Spinal cord (tissue), 10 donors: ENCODE measurements around the gene MSI2. TPM values are rescaled to one million over a fixed set of nuclear protein-coding genes. Genes with fewer than 3 reads are reported as not detected.

Experiments
- DNase-seq, 6 donors: peaks; one replicate each; pipeline versions ENCODE4 v3.0.0 to v3.0.0-alpha.2; 2013 to 2015; ENCODE audit warnings: low spot score in 6 of 6, low read depth in 4 of 6
- H3K27ac ChIP-seq: one replicate; pipeline ENCODE4 v1.5.1; 2013; ENCODE audit warnings: low read depth, low read length, control low read depth
- H3K27me3 ChIP-seq: one replicate; pipeline ENCODE4 v1.6.1; 2013; ENCODE audit warnings: low read length; ENCODE audit not compliant: control insufficient read depth, insufficient read depth
- H3K36me3 ChIP-seq: one replicate; pipeline ENCODE4 v1.6.1; 2013; ENCODE audit warnings: low read length; ENCODE audit not compliant: control insufficient read depth, insufficient read depth
- H3K4me1 ChIP-seq: one replicate; pipeline ENCODE4 v1.6.1; 2013; ENCODE audit warnings: low read length; ENCODE audit not compliant: control insufficient read depth, insufficient read depth
- H3K4me3 ChIP-seq: one replicate; pipeline ENCODE4 v1.5.1; 2013; ENCODE audit warnings: low read depth, low read length, control low read depth
- H3K9me3 ChIP-seq: one replicate; pipeline ENCODE4 v1.6.1; 2013; ENCODE audit warnings: low read length; ENCODE audit not compliant: control insufficient read depth, insufficient read depth
- WGBS: methylation state at CpG from one replicate; pipeline ENCODE4 v1.1.5; 2013; ENCODE audit warnings: missing lambda C conversion rate; ENCODE audit not compliant: insufficient coverage; 5-methylcytosine and 5-hydroxymethylcytosine counted together
- polyA plus RNA-seq, 2 donors: library from polyadenylated mRNA; unstranded; fragments of 120-200 nt; gene quantifications; one replicate each; pipeline ENCODE4 v1.2.1, GENCODE V29; 2013; ENCODE audit not compliant: insufficient read length in 2 of 2
- total RNA-seq, 2 donors: library from RNA; depleted of rRNA in 1 of 2; stranded (reverse); fragments of 120-200 nt in 1 of 2; fragments of >200 nt in 1 of 2; gene quantifications; one replicate each; pipeline versions ENCODE4 v1.2.3 to v1.2.4, GENCODE V29; 2013 to 2014
- donor health status: healthy.

Gene MSI2
- total and polyA plus RNA-seq, 4 donors, result 92.8 to 167 (median 109) TPM

GRCh38 chr17:57240648-57241047 lies 15.7 kb upstream of the MSI2 start:
- no peak overlapping the region for H3K27ac ChIP-seq
- H3K9me3 ChIP-seq, result no peaks in the 10 kb centered on the region
- DNase-seq, result no peak
- peaks cover 17% of the 10 kb centered on the region for H3K4me1 ChIP-seq
- H3K36me3 ChIP-seq, result no peaks in the 10 kb centered on the region
- no CpG with 5 or more reads among the region's 3 CpGs for WGBS
- no peaks in the 10 kb centered on the region for H3K27me3 ChIP-seq
- H3K4me3 ChIP-seq, result no peak overlapping the region

GRCh38 chr17:57242148-57242547 lies 14.2 kb upstream of the MSI2 start:
- WGBS, result 41% methylated on average over 4 of the region's 7 CpGs
- Histone ChIP-seq H3K27me3 (no peaks in the 10 kb centered on the region), H3K4me1 (peaks cover 17% of the 10 kb centered on the region), H3K36me3 (no peaks in the 10 kb centered on the region), H3K9me3 (no peaks in the 10 kb centered on the region), H3K27ac (no peak overlapping the region), H3K4me3 (no peak overlapping the region)
- DNase-seq, result peak in 2 of 6 donors; percentile 52 to 84

- Histone ChIP-seq H3K4me1 (peaks cover 17% of the 10 kb centered on the region), H3K27ac (no peak overlapping the region), H3K4me3 (no peak overlapping the region), H3K27me3 (no peaks in the 10 kb centered on the region), H3K36me3 (no peaks in the 10 kb centered on the region), H3K9me3 (no peaks in the 10 kb centered on the region)
- 42% methylated on average over 13 of the region's 13 CpGs for WGBS
- peak in 2 of 6 donors; percentile 44 to 58 for DNase-seq
These were observed 13.1 kb upstream of the MSI2 start for GRCh38 chr17:57243171-57243622.

GRCh38 chr17:57245786-57246185 lies 10.5 kb upstream of the MSI2 start:
- peaks cover 17% of the 10 kb centered on the region for H3K4me1 ChIP-seq
- H3K4me3 ChIP-seq, result no peak overlapping the region
- H3K27ac ChIP-seq, result no peak overlapping the region
- DNase-seq, result no peak
- no peaks in the 10 kb centered on the region for H3K27me3 ChIP-seq
- no peaks in the 10 kb centered on the region for H3K9me3 ChIP-seq
- H3K36me3 ChIP-seq, result no peaks in the 10 kb centered on the region
- no CpG with 5 or more reads among the region's 10 CpGs for WGBS

GRCh38 chr17:57246257-57246656 lies 10.1 kb upstream of the MSI2 start:
- Histone ChIP-seq H3K27me3 (no peaks in the 10 kb centered on the region), H3K9me3 (no peaks in the 10 kb centered on the region), H3K27ac (no peak overlapping the region), H3K4me3 (no peak overlapping the region), H3K36me3 (no peaks in the 10 kb centered on the region), H3K4me1 (peaks cover 17% of the 10 kb centered on the region)
- no peak for DNase-seq
- no CpG with 5 or more reads among the region's 3 CpGs for WGBS

- no peaks in the 10 kb centered on the region for H3K9me3 ChIP-seq
- H3K27me3 ChIP-seq, result no peaks in the 10 kb centered on the region
- H3K27ac ChIP-seq, result no peak overlapping the region
- DNase-seq, result no peak
- peaks cover 15% of the 10 kb centered on the region for H3K4me1 ChIP-seq
- no peaks in the 10 kb centered on the region for H3K36me3 ChIP-seq
- WGBS, result 98% methylated on average over 3 of the region's 6 CpGs
- H3K4me3 ChIP-seq, result no peak overlapping the region
These were observed 9.1 kb upstream of the MSI2 start for GRCh38 chr17:57247261-57247660.

- H3K9me3 ChIP-seq, result no peaks in the 10 kb centered on the region
- no peaks in the 10 kb centered on the region for H3K27me3 ChIP-seq
- no peaks in the 10 kb centered on the region for H3K36me3 ChIP-seq
- peaks cover 11% of the 10 kb centered on the region for H3K4me1 ChIP-seq
- H3K4me3 ChIP-seq, result no peak overlapping the region
- WGBS, result 83% methylated on average over 1 of the region's 2 CpGs
- H3K27ac ChIP-seq, result no peak overlapping the region
- DNase-seq, result no peak
These were observed 8.4 kb upstream of the MSI2 start for GRCh38 chr17:57247913-57248312.

- Histone ChIP-seq H3K36me3 (no peaks in the 10 kb centered on the region), H3K9me3 (no peaks in the 10 kb centered on the region), H3K27me3 (no peaks in the 10 kb centered on the region), H3K4me3 (no peak overlapping the region), H3K4me1 (no peaks in the 10 kb centered on the region), H3K27ac (no peak overlapping the region)
- DNase-seq, result no peak
- no CpG with 5 or more reads among the region's 1 CpG for WGBS
These were observed 6.8 kb upstream of the MSI2 start for GRCh38 chr17:57249520-57249919.

GRCh38 chr17:57251211-57251787 lies 5.0 kb upstream of the MSI2 start:
- WGBS, result no CpG with 5 or more reads among the region's 1 CpG
- Histone ChIP-seq H3K27ac (no peak overlapping the region), H3K36me3 (no peaks in the 10 kb centered on the region), H3K4me3 (no peak overlapping the region), H3K4me1 (peaks cover 4% of the 10 kb centered on the region), H3K9me3 (no peaks in the 10 kb centered on the region), H3K27me3 (no peaks in the 10 kb centered on the region)
- no peak for DNase-seq

- Histone ChIP-seq H3K4me1 (peaks cover 7% of the 10 kb centered on the region), H3K4me3 (no peak overlapping the region), H3K36me3 (peaks cover 2% of the 10 kb centered on the region), H3K9me3 (no peaks in the 10 kb centered on the region), H3K27ac (no peak overlapping the region), H3K27me3 (no peaks in the 10 kb centered on the region)
- WGBS, result 63% methylated on average over 5 of the region's 6 CpGs
- no peak for DNase-seq
These were observed 2.8 kb upstream of the MSI2 start for GRCh38 chr17:57253362-57254065.
